HG02759 (cell line): Measurements from ENCODE around the gene INTS14.
A peak's percentile ranks its signal among the peaks of the same experiment; 100 is the strongest.
"Not testable (repeated sequence)": the region's sequence is repeated elsewhere in the genome, so short reads cannot be mapped to it uniquely, and the experiment has no call there.

Experiments
- ATAC-seq: cut with Tn5 transposase; IDR thresholded peaks from one replicate; pipeline ENCODE4 v1.9.1; 2021; ENCODE audit warnings: mild to moderate bottlenecking, moderate library complexity; ENCODE audit not compliant: unreplicated experiment

The INTS14 gene

GRCh38 chr15:65631503-65631902 lies 20.6 kb upstream of the INTS14 start:
- peak; percentile 38 for ATAC-seq

- peak; percentile 60 for ATAC-seq
These were observed 19.8 kb upstream of the INTS14 start for GRCh38 chr15:65630760-65631159.

GRCh38 chr15:65629548-65629947 lies 18.6 kb upstream of the INTS14 start:
- no peak for ATAC-seq

DNA sequence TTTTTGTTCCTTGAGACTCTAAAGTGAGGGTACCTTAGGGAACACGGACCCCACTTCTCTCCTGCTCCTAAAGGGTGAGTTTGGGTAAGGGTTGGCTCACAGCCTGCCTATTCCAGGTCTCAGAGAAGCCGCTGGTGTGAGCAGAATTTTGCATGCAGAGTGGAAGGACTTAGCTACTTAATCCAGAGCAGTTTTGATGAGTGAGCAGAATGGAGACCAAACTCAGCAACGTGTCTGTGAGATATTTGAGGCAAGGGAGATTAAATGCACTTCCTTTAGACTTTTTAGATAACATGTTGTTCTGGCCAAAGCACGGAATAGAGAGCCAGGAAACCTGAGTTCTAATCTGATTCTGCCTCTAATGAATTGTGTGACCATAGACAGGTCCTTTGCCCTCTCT lies 15.9 kb upstream of the INTS14 start:
- no peak for ATAC-seq

GRCh38 chr15:65623103-65623502 lies 12.2 kb upstream of the INTS14 start:
- no peak for ATAC-seq

- no peak for ATAC-seq
These were observed 10.7 kb upstream of the INTS14 start, which contains the start of gene SLC24A1 for GRCh38 chr15:65621638-65622037. Gene SLC24A1 (plus strand): TSS chr15:65621938. CDS start chr15:65624081, 2,143 bp downstream.

DNA sequence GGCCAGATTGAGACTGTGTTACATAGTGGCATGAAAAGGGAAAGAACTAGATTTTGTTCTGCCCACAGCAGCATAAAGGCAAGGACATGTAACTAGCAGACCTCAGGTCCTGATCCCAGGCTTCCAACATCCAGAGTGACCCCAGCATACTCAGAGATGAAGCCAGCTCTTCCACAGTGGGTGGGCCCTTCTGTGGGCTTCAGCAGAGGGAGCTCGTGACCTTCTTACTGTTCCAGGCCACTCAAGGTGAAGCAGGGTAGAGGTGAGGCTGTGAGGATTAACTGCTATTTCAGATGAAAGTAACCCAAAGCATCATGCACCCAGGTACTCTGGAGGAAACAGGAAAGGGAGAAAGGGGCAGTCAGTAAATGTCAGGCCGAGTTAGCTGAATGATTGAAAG lies 9.9 kb upstream of the INTS14 start:
- ATAC-seq, result no peak

- ATAC-seq, result no peak
These were observed 8.8 kb upstream of the INTS14 start for GRCh38 chr15:65619626-65620290.

- ATAC-seq, result no peak
These were observed 7.7 kb upstream of the INTS14 start for GRCh38 chr15:65618560-65619109.

DNA sequence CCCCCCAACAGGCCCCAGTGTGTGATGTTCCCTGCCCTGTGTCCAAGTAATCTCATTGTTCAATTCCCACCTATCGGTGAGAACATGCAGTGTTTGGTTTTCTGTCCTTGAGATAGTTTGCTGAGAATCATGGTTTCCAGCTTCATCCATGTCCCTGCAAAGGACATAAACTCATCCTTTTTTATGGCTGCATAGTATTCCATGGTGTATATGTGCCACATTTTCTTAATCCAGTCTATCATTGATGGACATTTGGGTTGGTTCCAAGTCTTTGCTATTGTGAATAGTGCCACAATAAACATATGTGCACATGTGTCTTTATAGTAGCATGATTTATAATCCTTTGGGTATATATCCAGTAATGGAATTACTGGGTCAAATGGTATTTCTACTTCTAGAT lies 5.0 kb upstream of the INTS14 start:
- ATAC-seq, result not testable (repeated sequence)

DNA sequence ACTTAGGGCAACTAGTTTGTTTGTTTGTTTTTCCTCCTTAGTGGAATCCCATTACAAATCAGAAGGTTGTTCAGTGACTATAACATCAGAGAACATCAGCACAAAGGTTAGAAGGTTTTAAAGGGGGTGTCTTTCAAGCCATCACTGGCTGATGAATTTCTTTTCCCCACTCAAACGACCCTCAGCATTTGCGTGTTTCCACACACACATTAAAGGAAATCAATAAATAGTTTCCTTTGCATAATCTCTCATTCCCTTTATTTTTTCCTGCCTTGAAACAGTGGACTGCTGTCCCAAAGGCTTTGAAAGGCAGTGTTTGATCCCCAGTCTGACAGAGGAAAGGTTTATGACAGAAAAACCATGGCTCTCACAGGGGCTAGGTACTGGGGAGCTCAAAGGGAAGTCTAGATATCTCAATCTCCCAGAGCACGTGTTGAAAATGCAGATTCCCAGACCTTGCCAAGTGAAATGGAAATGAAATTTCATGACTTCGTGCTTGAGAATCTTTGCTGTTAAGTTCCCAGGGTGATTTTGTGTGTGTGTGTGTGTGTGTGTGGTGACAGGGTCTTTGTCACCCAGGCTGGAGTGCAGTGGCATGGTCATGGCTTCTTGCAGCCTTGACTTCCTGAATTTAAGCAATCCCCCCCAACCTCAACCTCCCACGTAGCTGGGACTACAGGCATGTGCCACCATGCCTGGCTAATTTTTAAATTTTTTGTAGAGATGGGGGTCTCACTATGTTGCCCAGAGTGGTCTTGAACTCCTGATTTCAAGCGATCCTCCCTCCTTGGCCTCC lies 2.2 kb upstream of the INTS14 start:
- ATAC-seq, result no peak

DNA sequence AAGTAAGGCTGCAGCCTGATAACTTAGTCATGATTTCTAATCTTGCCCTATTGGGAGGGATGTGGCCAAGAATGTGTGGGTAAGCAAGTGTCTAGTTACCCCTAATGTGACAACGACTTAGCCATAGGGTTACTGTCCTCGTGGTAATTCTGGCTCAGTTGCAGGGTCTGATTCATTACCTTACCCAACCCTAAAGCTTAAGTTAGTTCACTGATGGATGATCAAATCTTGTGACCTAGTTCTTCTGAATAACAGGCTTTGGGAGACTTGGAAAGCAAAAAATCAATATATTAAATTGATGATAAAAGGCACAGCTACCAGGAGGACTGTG lies 1.6 kb upstream of the INTS14 start:
- no peak for ATAC-seq

- no peak for ATAC-seq
These were observed 1.1 kb upstream of the INTS14 start for GRCh38 chr15:65611888-65612615.

DNA sequence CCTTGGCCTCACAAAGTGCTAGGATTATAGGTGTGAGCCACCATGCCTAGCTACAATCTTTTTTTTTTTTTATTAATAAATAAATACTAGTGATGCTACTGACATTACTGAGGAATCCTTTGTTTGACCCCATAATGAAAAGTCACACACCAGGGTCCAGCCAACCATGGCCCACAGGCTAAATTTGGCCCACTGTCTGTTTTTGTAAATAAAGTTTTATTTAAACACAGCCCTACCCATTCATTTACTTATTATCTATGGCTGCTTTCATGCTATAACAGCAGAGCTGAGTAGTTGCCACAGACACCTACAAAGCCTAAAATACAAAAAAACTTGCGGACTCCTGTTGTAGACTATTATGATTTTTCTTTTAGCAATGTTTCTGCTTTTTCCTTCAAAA lies 7.4 kb downstream of the INTS14 start:
- no peak for ATAC-seq

DNA sequence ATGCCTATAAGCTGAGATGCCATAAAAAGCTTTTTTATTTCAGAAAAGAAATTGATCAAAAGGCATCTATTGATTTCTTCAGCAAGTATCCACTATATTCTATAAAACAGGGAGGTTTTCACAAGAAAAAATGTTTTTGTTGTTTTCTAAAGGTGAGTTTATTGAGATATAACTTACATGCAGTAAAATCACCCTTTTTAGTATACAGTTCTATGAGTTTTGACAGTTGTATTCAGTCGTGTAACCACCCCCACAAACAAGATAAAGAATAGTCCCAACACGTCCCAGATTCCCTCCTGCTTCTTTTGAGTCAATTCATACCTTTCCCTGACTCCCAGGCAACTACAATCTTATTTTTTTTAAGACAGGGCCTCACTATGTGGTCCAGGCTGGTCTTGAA lies 7.8 kb downstream of the INTS14 start:
- no peak for ATAC-seq

GRCh38 chr15:65599677-65600076 lies 11.3 kb downstream of the INTS14 start:
- ATAC-seq, result no peak

DNA sequence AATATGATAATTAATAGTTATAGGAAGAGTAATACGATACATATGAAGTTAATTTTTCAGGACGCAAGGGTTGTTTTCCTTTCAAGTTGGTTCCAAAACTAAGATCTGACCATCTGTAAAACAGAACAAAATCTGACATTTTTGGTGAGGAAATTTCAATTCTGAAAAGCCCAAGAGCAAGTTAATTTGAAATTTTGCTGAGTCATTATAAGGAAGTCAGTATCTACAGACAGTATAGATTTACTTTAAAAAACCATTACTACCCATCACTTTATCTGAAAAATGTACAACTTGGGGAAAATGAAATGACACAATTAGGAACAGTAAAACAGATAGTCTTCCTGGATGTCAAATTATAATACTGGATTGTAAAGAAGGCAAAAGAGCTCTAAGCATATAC lies 12.5 kb downstream of the INTS14 start:
- ATAC-seq, result no peak

DNA sequence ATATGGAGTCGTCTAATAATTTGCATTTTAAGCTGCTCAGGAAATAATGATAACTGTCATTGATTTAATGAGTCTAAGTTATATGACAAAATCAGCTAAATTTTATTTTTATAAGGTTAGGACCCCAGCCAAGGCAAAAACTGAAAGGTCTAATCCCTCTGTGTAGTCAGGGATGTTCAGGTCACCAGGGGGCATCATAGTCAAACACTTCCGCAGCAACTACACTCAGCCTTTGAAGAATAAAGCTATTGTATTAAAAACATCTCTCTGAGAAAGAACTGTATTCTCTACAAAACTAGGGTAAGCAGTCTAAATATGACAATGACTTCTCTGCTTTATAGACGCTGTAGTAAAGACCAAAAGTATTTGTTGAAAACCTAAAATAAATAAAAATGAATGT lies 15.0 kb downstream of the INTS14 start:
- no peak for ATAC-seq

GRCh38 chr15:65587094-65587493 lies 23.8 kb downstream of the INTS14 start:
- ATAC-seq, result no peak

DNA sequence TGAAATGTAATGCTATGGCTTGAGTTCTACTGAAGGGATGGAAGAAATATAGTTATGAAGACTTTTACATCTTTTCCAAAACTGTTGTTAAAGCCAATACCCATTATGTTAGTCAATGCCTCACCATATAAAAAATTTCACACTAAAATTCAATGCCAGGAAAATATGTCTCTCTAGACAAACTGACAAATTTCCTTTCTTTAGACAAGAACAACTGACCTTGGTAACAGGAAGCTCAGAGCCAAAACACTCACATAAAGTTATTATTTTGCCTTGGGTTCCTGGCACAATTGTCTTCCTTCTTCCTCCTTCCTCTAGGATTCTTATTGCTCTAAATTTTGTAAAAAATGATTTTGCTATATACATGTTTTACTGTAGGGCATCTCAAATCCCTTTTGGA lies 26.7 kb downstream of the INTS14 start:
- no peak for ATAC-seq

DNA sequence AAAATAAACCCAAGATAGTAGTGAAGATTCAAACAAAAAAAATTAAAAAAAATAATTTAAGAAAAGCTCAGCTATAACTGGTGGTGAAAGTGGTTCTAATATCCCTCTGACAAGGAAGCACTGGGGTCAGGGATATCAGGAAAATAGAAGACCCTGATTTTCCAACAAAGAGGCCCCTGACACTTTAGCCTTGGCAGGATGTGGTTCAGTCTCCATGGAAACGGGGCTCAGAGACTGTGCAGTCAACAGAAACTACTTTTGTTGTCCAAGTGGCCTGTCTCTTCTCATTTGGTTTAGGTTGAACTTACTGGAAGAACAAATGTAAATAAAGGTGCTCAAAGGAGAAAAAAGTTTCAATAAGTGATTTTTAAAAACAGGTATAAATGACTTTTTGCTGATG lies 27.2 kb downstream of the INTS14 start:
- no peak for ATAC-seq

- no peak for ATAC-seq
These were observed 30.6 kb downstream of the INTS14 start for GRCh38 chr15:65580287-65580686.
